ENCODE data around the gene CNTROB.

- TF ChIP-seq CTCF (tag by site-specific recombination; IDR thresholded peaks at IDR 0.05), result no peak
- no peak for TF ChIP-seq ZNF600 (tag by site-specific recombination; IDR thresholded peaks at IDR 0.05)
- TF ChIP-seq ZNF140 (tag by site-specific recombination; IDR thresholded peaks at IDR 0.05), result no peak
- no peak for TF ChIP-seq ZBTB49 (tag by site-specific recombination; IDR thresholded peaks at IDR 0.05; ENCODE audit: low read depth)
- TF ChIP-seq PATZ1 (tag by site-specific recombination; IDR thresholded peaks at IDR 0.05), result no peak
- TF ChIP-seq REPIN1 (tag by site-specific recombination; IDR thresholded peaks at IDR 0.05; ENCODE audit: low read depth), result no peak
- no peak for TF ChIP-seq ZNF341 (tag by site-specific recombination; IDR thresholded peaks at IDR 0.05; ENCODE audit: low read depth)
- no peak for TF ChIP-seq KLF16 (tag by site-specific recombination; IDR thresholded peaks at IDR 0.05)
- TF ChIP-seq ZNF24 (tag by site-specific recombination; IDR thresholded peaks at IDR 0.05), result no peak
- TF ChIP-seq KLF1 (tag by site-specific recombination; IDR thresholded peaks at IDR 0.05), result no peak
- no peak for TF ChIP-seq ZNF596 (tag by site-specific recombination; IDR thresholded peaks at IDR 0.05)
- no peak for TF ChIP-seq REST (tag by site-specific recombination; IDR thresholded peaks at IDR 0.05)
- TF ChIP-seq ZNF639 (tag by site-specific recombination; IDR thresholded peaks at IDR 0.05), result no peak
- TF ChIP-seq ZNF121 (tag by site-specific recombination; IDR thresholded peaks at IDR 0.05), result no peak
These were observed 39.6 kb downstream of the CNTROB start for GRCh38 chr17:7971651-7972050.

Data from HEK293 (cell line).